CD14-positive monocyte (primary cell): Measurements from ENCODE around the gene SRRM3. TPM values are rescaled to one million over a fixed set of nuclear protein-coding genes. Genes with fewer than 3 reads are reported as not detected.

Source experiments
- DNase-seq, 3 donors: peaks; one replicate each; pipeline ENCODE4 v3.0.0-alpha.2; 2011 to 2022
- H2AFZ ChIP-seq: 2 replicates; pipeline ENCODE4 v1.6.0; 2012; ENCODE audit warnings: mild to moderate bottlenecking, low read depth, low read length, inconsistent platforms; ENCODE audit not compliant: insufficient read depth, poor library complexity, severe bottlenecking
- H3K27ac ChIP-seq, 2 donors: 1 replicate in 1 of 2; 2 replicates in 1 of 2; pipeline ENCODE4 v1.5.1; 2012 to 2013; ENCODE audit warnings: low read length in 2 of 2, control low read depth in 1 of 2, inconsistent platforms in 1 of 2, low read depth in 1 of 2, mild to moderate bottlenecking in 1 of 2
- H3K27me3 ChIP-seq, 2 donors: one replicate each; pipeline versions ENCODE4 v1.6.0 to v1.6.1; 2011 to 2013; ENCODE audit warnings: low read length in 2 of 2; ENCODE audit not compliant: control insufficient read depth in 2 of 2, insufficient read depth in 2 of 2
- H3K36me3 ChIP-seq, 2 donors: replicated peaks in 1 of 2; 1 replicate in 1 of 2; 2 replicates in 1 of 2; pipeline versions ENCODE4 v1.5.1 to v1.6.1; 2012 to 2013; ENCODE audit warnings: low read length in 2 of 2, control low read depth in 1 of 2, inconsistent platforms in 1 of 2, mild to moderate bottlenecking in 1 of 2; ENCODE audit not compliant: insufficient read depth in 2 of 2, control insufficient read depth in 1 of 2
- H3K4me1 ChIP-seq, 2 donors: 1 replicate in 1 of 2; 2 replicates in 1 of 2; pipeline versions ENCODE4 v1.5.1 to v1.6.1; 2012 to 2013; ENCODE audit warnings: low read length in 2 of 2, control low read depth in 1 of 2, inconsistent platforms in 1 of 2, mild to moderate bottlenecking in 1 of 2, moderate library complexity in 1 of 2; ENCODE audit not compliant: insufficient read depth in 2 of 2, control insufficient read depth in 1 of 2
- H3K4me2 ChIP-seq: replicated peaks from 2 replicates; pipeline ENCODE3; 2012; ENCODE audit warnings: low read length, moderate library complexity, mild to moderate bottlenecking; ENCODE audit not compliant: poor library complexity, severe bottlenecking; ENCODE audit errors: extremely low read depth
- H3K4me3 ChIP-seq, 3 experiments: fragments of 200-600 bp in 1 of 3; sonication (generic) in 1 of 3; replicated peaks in 1 of 3; 1 replicate in 2 of 3; 2 replicates in 1 of 3; pipeline ENCODE4 v1.5.1; 2011 to 2013; ENCODE audit warnings: low read length in 3 of 3, mild to moderate bottlenecking in 3 of 3, control low read depth in 2 of 3, low read depth in 2 of 3, inconsistent platforms in 1 of 3, moderate library complexity in 1 of 3
- H3K79me2 ChIP-seq: 2 replicates; pipeline ENCODE4 v1.6.0; 2012; ENCODE audit warnings: mild to moderate bottlenecking, control low read depth, inconsistent platforms, low read length, moderate library complexity; ENCODE audit not compliant: insufficient read depth
- H3K9ac ChIP-seq: 2 replicates; pipeline ENCODE4 v1.6.0; 2017; ENCODE audit warnings: low read length, mild to moderate bottlenecking; ENCODE audit not compliant: insufficient read depth, poor library complexity, severe bottlenecking
- H3K9me3 ChIP-seq, 2 donors: replicated peaks in 1 of 2; 1 replicate in 1 of 2; 2 replicates in 1 of 2; pipeline versions ENCODE4 v1.5.1 to v1.6.1; 2012 to 2013; ENCODE audit warnings: low read length in 2 of 2, control low read depth in 1 of 2; ENCODE audit not compliant: control insufficient read depth in 1 of 2, insufficient read depth in 1 of 2
- H4K20me1 ChIP-seq: 2 replicates; pipeline ENCODE4 v1.6.0; 2012; ENCODE audit warnings: mild to moderate bottlenecking, low read length, control low read depth, moderate library complexity; ENCODE audit not compliant: insufficient read depth
- H3K27ac Mint-ChIP-seq, 7 donors: one replicate each; pipeline ENCODE4 v1.8.0; 2020; ENCODE audit warnings: mild to moderate bottlenecking in 7 of 7, mixed read lengths in 7 of 7, moderate library complexity in 6 of 7, inconsistent platforms in 2 of 7
- H3K27me3 Mint-ChIP-seq, 3 donors: one replicate each; pipeline ENCODE4 v1.8.0; 2021 to 2022; ENCODE audit warnings: low read depth in 3 of 3, mild to moderate bottlenecking in 3 of 3, mixed read lengths in 3 of 3, moderate library complexity in 3 of 3, inconsistent platforms in 1 of 3
- H3K36me3 Mint-ChIP-seq, 2 donors: one replicate each; pipeline ENCODE4 v1.8.0; 2020; ENCODE audit warnings: mixed read lengths in 2 of 2, inconsistent platforms in 1 of 2, mild to moderate bottlenecking in 1 of 2
- H3K4me1 Mint-ChIP-seq: one replicate; pipeline ENCODE4 v1.8.0; 2020; ENCODE audit warnings: mild to moderate bottlenecking, mixed read lengths
- H3K4me3 Mint-ChIP-seq, 2 donors: one replicate each; pipeline ENCODE4 v1.8.0; 2020; ENCODE audit warnings: mild to moderate bottlenecking in 2 of 2, mixed read lengths in 2 of 2, moderate library complexity in 1 of 2
- H3K9me3 Mint-ChIP-seq, 7 donors: one replicate each; pipeline ENCODE4 v1.8.0; 2020 to 2022; ENCODE audit warnings: mixed read lengths in 7 of 7, mild to moderate bottlenecking in 6 of 7, moderate library complexity in 6 of 7, inconsistent platforms in 2 of 7
- CTCF ChIP-seq: fragments of 200-600 bp; IDR thresholded peaks from one replicate; pipeline ENCODE4 v1.8.0; 2022; ENCODE audit warnings: antibody characterized with exemption, mild to moderate bottlenecking
- WGBS: methylation state at CpG from one replicate; pipeline ENCODE4 v1.1.5; 2013; ENCODE audit warnings: missing lambda C conversion rate; ENCODE audit not compliant: insufficient coverage; 5-methylcytosine and 5-hydroxymethylcytosine counted together
- intact Hi-C, 2 donors: fragments of 100-400 bp; cut with micrococcal nuclease; formaldehyde crosslinking; loops; one replicate each; pipeline versions ENCODE4 v1.15.0 to v1.15.1; 2023
- polyA plus RNA-seq, 3 donors: library from polyadenylated mRNA; depleted of rRNA in 1 of 3; unstranded in 2 of 3; stranded (reverse) in 1 of 3; fragments of 300-500 nt in 2 of 3; fragments of >200 nt in 1 of 3; fragmentation: Illumina TruSeq in 2 of 3; gene quantifications; 1 replicate in 2 of 3; 2 replicates in 1 of 3; pipeline ENCODE4 v1.2.3, GENCODE V29; 2012 to 2021

The SRRM3 gene
- polyA plus RNA-seq, 3 donors: not detected

- H3K36me3 ChIP-seq: no peaks in the 10 kb centered on the region
- H2AFZ ChIP-seq: no peak overlapping the region
- WGBS: 0% methylated on average over 5 of the region's 5 CpGs
- Mint-ChIP-seq H3K4me3 (no peak overlapping the region), H3K36me3 (no peaks in the 10 kb centered on the region), H3K27ac (peak overlapping the region in 2 of 7 donors; percentile 36 to 45), H3K27me3 (no peaks in the 10 kb centered on the region), H3K9me3 (peaks cover 0 to 4% (median 0%) of the 10 kb centered on the region in 7 donors), H3K4me1 (peaks cover 26% of the 10 kb centered on the region)
- no peaks in the 10 kb centered on the region for H3K9me3 ChIP-seq
- no peak overlapping the region for H3K27ac ChIP-seq
- H3K4me1 ChIP-seq: peaks cover 15 to 22% of the 10 kb centered on the region in 2 donors
- H3K9ac ChIP-seq: no peak overlapping the region
- H3K4me2 ChIP-seq: no peak overlapping the region
- H3K4me3 ChIP-seq: no peak overlapping the region
- no peak for TF ChIP-seq CTCF
- H3K79me2 ChIP-seq: peaks cover 7% of the 10 kb centered on the region
- peaks cover 10% of the 10 kb centered on the region for H4K20me1 ChIP-seq
- intact Hi-C loops: loop anchor here in 1 of 2 donors (10.0 kb wide), 1 partner anchor 141 kb away; no protein-coding TSS in a partner anchor
- no peaks in the 10 kb centered on the region for H3K27me3 ChIP-seq
- peak in 2 of 3 donors; percentile 21 to 35 for DNase-seq
Observed at GRCh38 chr7:76315364-76315763, 113.7 kb downstream of the SRRM3 start.

- Histone ChIP-seq H3K79me2 (peaks cover 7% of the 10 kb centered on the region), H3K4me1 (peaks cover 15 to 22% of the 10 kb centered on the region in 2 donors), H3K9ac (peak overlapping the region; percentile 76), H2AFZ (peak overlapping the region; percentile 98), H3K9me3 (no peaks in the 10 kb centered on the region), H3K4me2 (peak overlapping the region; percentile 98), H3K4me3 (peak overlapping the region; percentile 56 to 90 (median 75)), H3K36me3 (peaks cover 0 to 4% of the 10 kb centered on the region in 2 donors), H4K20me1 (peaks cover 19% of the 10 kb centered on the region), H3K27ac (peak overlapping the region; percentile 62 to 88), H3K27me3 (no peaks in the 10 kb centered on the region)
- Mint-ChIP-seq H3K27me3 (no peaks in the 10 kb centered on the region), H3K4me3 (peak overlapping the region; percentile 95 to 99), H3K9me3 (peaks cover 0 to 6% (median 0%) of the 10 kb centered on the region in 7 donors), H3K4me1 (peaks cover 26% of the 10 kb centered on the region), H3K27ac (peak overlapping the region; percentile 70 to 97 (median 94)), H3K36me3 (peaks cover 0 to 4% of the 10 kb centered on the region in 2 donors)
- WGBS: 36% methylated on average over 8 of the region's 14 CpGs
- no peak for DNase-seq
- TF ChIP-seq CTCF: no peak
- intact Hi-C loops: loop anchor here in 1 of 2 donors (10.0 kb wide), 1 partner anchor 142 kb away; no protein-coding TSS in a partner anchor
Observed at GRCh38 chr7:76316984-76317781, 115.5 kb downstream of the SRRM3 start.
